Activated T-cell treated with anti-CD3 and anti-CD28 coated beads, Interleukin-2, amount 50 U/mL, for 72 hours (primary cell): Measurements from ENCODE around the gene GRIK4. TPM values are rescaled to one million over a fixed set of nuclear protein-coding genes. Genes with fewer than 3 reads are reported as not detected.

Experiments
- ATAC-seq, 2 donors: fragments of 150-1000 bp; cut with Tn5 transposase; replicated peaks in 1 of 2; 2 replicates each; pipeline ENCODE4 v1.10.0; 2021; ENCODE audit warnings: moderate library complexity in 2 of 2, mild to moderate bottlenecking in 1 of 2
- DNase-seq, 2 donors: peaks; one replicate each; pipeline ENCODE4 v3.0.0; 2021 to 2022; ENCODE audit warnings: mixed read lengths in 1 of 2
- H3K27ac Mint-ChIP-seq: one replicate; pipeline ENCODE4 v1.8.0; 2022; ENCODE audit warnings: mild to moderate bottlenecking, moderate library complexity, mixed read lengths
- H3K27me3 Mint-ChIP-seq: one replicate; pipeline ENCODE4 v1.8.0; 2022; ENCODE audit warnings: low read depth, mixed read lengths
- H3K36me3 Mint-ChIP-seq, 2 donors: one replicate each; pipeline ENCODE4 v1.8.0; 2022; ENCODE audit warnings: mixed read lengths in 2 of 2, mild to moderate bottlenecking in 1 of 2; ENCODE audit not compliant: insufficient read depth in 2 of 2
- H3K4me1 Mint-ChIP-seq: one replicate; pipeline ENCODE4 v1.8.0; 2022; ENCODE audit warnings: low read depth, mixed read lengths
- H3K4me3 Mint-ChIP-seq, 2 donors: one replicate each; pipeline ENCODE4 v1.8.0; 2022; ENCODE audit warnings: mild to moderate bottlenecking in 2 of 2, mixed read lengths in 2 of 2, moderate library complexity in 2 of 2
- H3K9me3 Mint-ChIP-seq, 2 donors: one replicate each; pipeline ENCODE4 v1.8.0; 2022; ENCODE audit warnings: mixed read lengths in 2 of 2
- total RNA-seq, 2 donors: library from RNA; stranded (reverse); gene quantifications; one replicate each; pipeline ENCODE4 v1.2.3, GENCODE V29; 2022

The GRIK4 gene
- total RNA-seq, 2 donors from 2014 or later = 0.12 TPM; not detected in 1

DNA sequence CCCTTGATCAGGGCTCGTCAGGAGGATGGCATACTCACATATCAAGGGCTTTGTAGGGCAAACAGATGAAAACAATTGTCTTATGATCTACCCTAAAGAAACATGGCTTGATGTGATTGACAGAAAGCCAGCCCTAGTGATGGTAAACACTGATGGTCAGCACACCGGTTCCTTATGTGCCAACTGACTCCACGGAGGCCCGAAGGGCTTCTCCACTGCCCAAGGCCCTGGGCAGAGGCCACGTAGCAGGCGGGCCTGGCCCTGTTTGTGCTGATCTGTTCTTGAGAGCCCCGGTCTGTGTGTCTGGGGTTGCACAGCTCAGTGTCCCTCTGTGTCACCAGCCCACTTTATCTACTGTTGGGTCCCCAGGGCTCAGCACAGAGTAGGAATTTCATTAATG, 115.2 kb downstream of the GRIK4 start:
- no peak overlapping the region for H3K4me3 Mint-ChIP-seq
- H3K36me3 Mint-ChIP-seq = no peaks in the 10 kb centered on the region
- H3K4me1 Mint-ChIP-seq = no peaks in the 10 kb centered on the region
- no peaks in the 10 kb centered on the region for H3K27me3 Mint-ChIP-seq
- ATAC-seq (no peak), DNase-seq (no peak)
- no peaks in the 10 kb centered on the region for H3K9me3 Mint-ChIP-seq
- no peak overlapping the region for H3K27ac Mint-ChIP-seq

DNA sequence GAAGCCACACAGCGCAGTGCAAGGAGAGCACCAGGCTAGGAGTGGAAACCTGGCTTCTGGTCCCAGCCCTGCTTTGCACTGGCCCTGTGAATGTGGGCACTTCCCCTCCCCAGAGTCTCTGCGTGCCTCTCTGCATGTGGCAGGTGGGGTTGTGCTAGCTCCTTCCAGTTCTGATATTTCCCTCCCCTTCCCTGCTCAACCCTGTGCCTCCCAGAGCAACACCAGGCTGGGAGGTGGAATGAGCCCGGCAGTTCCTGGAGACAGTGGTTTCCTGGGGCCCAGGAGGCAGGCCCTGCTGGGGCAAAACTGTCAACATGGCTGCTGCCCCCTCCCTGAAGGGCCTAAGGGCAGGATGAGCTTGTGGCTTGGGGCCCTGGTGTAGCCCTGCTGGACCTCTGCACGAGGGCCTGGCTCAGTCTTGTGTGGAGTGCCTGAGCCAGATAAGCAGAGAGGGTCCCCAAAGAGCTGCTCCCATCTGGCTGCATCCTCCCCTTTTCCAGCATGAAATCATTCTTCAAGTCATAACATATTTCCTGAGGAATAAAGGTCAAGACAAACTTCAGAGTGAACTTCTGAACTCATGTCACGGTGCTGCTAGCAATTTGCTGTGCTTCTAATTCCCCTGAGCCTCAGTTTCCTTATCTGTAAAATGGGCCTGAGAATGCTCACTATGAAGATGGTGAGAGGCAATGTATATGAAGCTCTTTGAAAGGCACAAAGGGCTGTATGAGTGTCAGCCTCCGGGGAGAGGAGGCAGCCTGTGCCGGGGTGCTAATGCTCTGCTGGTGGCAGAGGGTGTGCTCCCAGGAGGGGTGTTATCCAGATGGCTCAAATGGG, 116.0 kb downstream of the GRIK4 start:
- Mint-ChIP-seq H3K27me3 (no peaks in the 10 kb centered on the region), H3K4me3 (no peak overlapping the region), H3K9me3 (no peaks in the 10 kb centered on the region), H3K27ac (no peak overlapping the region), H3K4me1 (no peaks in the 10 kb centered on the region), H3K36me3 (no peaks in the 10 kb centered on the region)
- no peak for ATAC-seq
- DNase-seq = no peak

DNA sequence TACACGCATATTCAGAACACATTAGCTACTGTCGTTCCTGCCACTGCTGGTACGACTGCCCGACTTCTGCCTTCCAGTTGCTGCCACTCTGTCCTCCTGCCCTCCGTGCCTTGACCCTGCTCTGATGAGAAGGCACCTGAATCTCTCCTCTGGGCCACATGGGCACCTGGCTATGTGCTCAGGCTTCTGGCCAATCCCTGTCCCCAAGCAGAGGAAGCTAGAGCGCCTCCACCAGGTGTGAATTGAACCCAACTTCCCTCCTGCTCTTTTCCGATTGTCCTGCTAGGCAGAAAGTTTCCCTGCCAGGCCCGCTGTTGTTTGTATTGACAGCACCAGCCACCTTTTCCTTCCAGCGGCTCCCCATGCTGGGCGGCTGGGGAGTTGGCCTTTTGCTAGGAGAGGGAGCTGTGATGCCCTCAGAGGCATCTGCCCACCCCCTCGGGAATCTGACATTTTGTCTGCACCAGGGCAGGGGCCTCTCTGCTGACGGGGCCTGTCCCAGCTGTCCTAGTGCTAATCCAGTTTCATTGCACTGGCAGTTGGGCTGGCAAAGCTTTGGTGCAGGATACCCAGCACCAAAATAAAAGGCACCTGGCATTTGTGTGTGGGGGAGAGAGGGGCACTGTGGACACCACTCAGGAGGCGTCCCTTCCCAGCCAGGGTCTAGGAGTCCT, 118.0 kb downstream of the GRIK4 start:
- DNase-seq (no peak), ATAC-seq (no peak)
- H3K27me3 Mint-ChIP-seq = peaks cover 11% of the 10 kb centered on the region
- H3K36me3 Mint-ChIP-seq = no peaks in the 10 kb centered on the region
- no peak overlapping the region for H3K27ac Mint-ChIP-seq
- no peak overlapping the region for H3K4me3 Mint-ChIP-seq
- no peaks in the 10 kb centered on the region for H3K4me1 Mint-ChIP-seq
- no peaks in the 10 kb centered on the region for H3K9me3 Mint-ChIP-seq

DNA sequence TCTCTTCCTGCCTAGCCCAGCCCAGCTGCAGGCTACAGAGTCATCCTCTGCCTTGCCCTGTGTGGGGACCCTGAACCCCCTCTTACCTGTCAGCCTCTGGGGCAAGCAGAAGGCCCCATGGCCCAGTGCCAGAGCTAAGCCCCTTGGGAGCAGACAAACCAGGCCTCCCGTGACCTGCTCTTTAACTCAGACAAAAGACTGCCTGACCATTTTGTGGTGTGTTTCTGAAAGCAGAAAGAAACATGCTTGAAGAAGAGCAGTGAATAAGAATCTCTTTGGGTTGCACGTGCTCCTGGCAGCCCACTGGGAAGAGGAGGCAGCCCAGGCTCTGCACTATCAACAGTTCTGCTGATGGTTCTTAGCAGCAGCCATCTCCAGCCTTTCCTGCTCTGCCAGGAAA, 118.6 kb downstream of the GRIK4 start:
- ATAC-seq (no peak), DNase-seq (no peak)
- Mint-ChIP-seq H3K4me3 (no peak overlapping the region), H3K27me3 (peaks cover 11% of the 10 kb centered on the region), H3K9me3 (no peaks in the 10 kb centered on the region), H3K27ac (no peak overlapping the region), H3K4me1 (no peaks in the 10 kb centered on the region), H3K36me3 (no peaks in the 10 kb centered on the region)

DNA sequence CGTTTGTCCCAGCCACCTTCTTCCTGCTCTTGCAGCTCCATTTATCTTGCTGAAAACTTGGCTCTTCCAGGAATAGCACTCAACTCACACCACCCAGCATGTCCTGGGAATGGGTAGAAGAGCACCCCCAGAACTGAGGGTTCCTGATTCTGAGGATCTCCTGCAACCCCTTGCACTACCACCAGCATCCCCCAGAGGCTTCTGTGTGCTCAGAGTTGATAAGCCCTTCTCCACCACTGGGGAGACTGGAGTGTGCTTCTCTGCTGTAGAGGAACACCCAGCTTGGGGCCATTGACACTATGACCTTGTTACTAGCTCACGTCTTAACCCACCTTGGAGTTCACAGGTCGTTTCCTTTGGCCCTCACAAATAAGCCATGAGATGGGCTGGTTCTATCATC, 121.0 kb downstream of the GRIK4 start:
- Mint-ChIP-seq H3K4me3 (no peak overlapping the region), H3K4me1 (no peaks in the 10 kb centered on the region), H3K9me3 (no peaks in the 10 kb centered on the region), H3K27me3 (peaks cover 17% of the 10 kb centered on the region), H3K27ac (no peak overlapping the region), H3K36me3 (no peaks in the 10 kb centered on the region)
- no peak for DNase-seq
- ATAC-seq = no peak

DNA sequence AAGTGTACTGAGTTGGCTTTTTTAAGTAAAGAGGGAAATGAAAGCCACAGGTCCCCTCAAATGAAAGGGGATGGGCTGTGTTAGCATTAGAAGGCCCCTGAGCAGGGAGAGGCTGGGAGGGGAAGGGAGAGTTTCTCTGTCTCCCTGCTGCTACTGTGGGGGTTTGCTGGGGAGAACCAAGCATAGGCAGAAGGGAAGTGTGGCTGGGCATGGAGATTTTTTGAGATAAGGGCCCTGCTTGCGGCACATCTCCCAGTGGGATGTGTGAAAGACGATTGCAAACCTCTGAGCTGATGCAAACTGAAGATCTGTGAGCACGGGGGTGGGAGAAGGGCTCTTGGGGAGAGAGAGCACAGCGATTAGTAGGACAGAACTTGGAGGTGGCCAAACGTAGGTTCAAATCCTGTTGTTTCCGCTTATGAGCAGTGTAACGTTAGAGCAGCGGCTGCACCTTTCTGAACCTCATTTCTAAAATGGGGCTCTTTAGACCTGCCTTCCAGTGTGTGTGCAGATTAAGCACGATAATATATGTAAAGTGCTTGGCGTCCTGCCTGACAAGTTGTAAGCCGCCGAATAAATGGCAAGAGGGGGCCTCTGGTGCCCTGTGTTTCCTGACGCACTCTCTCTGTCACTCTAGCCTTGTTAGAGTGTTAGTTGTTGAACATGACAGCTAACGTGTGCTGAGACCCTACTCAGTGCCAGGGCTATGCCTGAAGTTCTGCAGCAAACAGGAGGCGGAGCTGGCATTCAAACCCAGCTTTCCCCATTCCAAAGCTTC, 122.3 kb downstream of the GRIK4 start:
- Mint-ChIP-seq H3K27ac (no peak overlapping the region), H3K36me3 (no peaks in the 10 kb centered on the region), H3K9me3 (no peaks in the 10 kb centered on the region), H3K4me3 (no peak overlapping the region), H3K27me3 (peaks cover 17% of the 10 kb centered on the region), H3K4me1 (no peaks in the 10 kb centered on the region)
- DNase-seq (no peak), ATAC-seq (no peak)

DNA sequence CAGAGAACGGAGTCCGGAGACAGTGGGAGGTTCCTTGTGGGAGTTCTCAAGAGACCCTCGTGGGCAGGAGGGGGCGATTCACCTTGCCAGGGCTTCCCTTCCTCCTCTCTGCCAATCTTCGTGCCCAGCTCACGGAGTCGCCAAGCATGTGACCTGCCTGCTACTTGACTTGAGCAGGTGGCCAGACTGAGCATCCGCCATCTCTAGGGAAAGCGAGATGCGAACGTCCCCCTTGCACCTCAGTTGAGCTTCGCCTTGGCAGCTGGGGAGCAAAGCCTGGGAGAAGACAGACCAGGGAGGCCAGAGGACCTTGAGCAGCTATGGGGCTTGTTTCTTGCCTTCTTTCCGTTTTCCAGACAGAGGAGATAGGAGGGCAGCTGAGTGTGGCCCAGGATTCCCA, 123.2 kb downstream of the GRIK4 start:
- Mint-ChIP-seq H3K4me3 (no peak overlapping the region), H3K27me3 (peaks cover 17% of the 10 kb centered on the region), H3K9me3 (no peaks in the 10 kb centered on the region), H3K27ac (no peak overlapping the region), H3K4me1 (no peaks in the 10 kb centered on the region), H3K36me3 (no peaks in the 10 kb centered on the region)
- ATAC-seq = no peak
- DNase-seq = no peak

DNA sequence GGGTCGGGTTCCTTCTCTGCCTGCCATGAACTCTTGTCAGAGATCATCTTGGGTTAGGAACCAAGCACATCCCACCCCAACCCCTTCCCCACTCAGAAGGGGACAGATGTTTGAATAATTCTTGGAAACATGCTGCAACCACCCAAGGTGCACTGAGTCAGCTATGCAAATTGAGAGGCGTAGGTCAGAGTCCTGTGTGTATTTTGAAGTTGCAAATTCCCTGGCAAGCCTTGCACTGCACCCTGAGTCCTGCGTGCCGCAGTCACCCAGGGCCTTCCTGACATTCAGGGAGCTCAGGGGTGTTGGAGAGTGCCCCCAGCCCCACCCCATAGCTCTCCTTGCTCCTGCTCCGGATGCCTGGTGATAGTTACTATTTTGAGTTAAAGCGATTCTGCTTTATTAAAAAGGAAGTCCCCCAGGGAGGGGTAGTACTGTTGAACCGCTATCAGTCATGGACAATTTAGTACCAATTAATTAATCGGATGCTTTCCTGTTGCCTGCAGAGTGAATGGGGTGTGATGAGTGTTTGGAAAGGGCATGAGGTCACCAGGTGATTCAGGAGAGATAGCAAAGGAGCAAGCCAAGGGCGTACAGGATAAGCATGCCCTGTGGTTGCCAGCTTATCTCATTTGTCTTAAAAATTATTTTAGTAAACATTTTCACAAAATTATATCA, 123.7 kb downstream of the GRIK4 start:
- no peaks in the 10 kb centered on the region for H3K9me3 Mint-ChIP-seq
- no peaks in the 10 kb centered on the region for H3K36me3 Mint-ChIP-seq
- ATAC-seq (no peak), DNase-seq (no peak)
- no peak overlapping the region for H3K27ac Mint-ChIP-seq
- H3K27me3 Mint-ChIP-seq = peaks cover 17% of the 10 kb centered on the region
- no peak overlapping the region for H3K4me3 Mint-ChIP-seq
- H3K4me1 Mint-ChIP-seq = no peaks in the 10 kb centered on the region

DNA sequence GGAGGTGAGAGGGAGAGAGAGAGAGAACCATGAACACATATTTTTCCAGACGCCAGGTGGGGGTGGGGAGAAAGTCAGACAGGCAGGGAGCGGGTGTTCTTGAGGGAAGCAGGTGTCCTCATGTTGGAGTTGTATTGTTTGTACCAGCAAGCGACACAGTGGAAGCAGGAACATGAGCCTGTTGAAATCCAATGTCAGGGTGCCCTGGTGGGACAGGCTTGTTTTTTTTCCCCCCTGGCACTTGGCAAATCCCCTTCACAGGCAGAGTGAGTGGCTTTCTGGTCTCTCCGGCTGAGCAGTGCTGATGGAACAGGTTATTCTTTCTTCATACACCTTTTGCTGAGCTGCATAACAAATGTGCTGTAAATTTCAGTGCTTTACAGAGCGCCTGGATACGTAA, 125.6 kb downstream of the GRIK4 start:
- Mint-ChIP-seq H3K4me3 (no peak overlapping the region), H3K4me1 (no peaks in the 10 kb centered on the region), H3K36me3 (no peaks in the 10 kb centered on the region), H3K27me3 (peaks cover 17% of the 10 kb centered on the region), H3K9me3 (no peaks in the 10 kb centered on the region), H3K27ac (no peak overlapping the region)
- ATAC-seq (no peak), DNase-seq (no peak)

DNA sequence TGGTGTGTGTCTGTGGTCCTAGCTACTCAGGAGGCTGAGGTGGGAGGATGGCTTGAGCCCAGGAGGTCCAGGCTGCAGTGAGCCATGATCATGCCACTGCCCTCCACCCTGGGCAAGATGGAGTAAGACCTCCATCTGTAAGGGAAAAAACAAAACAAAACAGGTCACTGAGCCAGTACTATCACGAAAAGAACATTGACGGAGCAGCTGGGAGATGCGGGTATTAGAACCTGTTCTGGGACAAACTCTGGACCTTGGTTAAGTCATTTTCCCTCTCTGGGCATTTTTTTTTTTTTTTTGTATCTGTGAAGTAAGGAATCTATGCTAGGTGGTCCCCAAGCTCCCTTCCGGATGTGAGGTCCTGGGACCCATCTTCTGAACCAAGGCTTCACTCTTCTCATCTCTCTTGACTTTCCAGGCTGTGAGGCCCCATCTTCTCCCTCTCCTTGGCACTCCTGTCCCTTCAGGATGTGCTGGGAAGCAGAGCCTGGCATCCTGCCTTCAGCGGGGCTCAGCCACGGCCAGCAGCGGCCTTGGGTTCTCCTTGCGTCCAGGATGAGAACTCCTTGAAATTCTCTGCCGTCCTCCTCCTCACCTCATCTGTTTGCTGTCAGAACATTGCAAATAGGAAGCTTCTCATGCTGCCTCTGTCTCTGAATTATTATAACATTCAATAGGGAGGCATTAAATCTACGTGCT, 130.8 kb downstream of the GRIK4 start:
- H3K36me3 Mint-ChIP-seq = no peaks in the 10 kb centered on the region
- ATAC-seq (no peak), DNase-seq (no peak)

DNA sequence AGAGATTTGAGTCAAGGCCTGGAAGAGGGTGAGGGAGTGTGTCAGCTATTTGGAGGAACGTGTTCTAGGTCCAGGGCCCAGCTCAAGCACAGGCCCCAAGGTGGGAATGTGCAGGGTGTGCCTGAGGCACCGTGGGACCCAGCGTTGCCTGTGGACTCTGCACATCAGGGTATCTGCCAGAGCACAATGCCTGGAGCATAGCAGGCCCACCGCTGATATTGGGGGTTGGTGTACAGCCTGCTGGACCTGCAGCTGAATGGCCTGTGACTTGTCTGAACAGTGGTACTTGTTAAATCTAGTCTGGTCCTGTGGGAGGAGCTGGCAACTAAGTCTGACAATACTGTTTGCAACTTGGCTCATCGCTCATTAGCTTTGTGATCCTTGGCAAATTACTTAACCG, 131.7 kb downstream of the GRIK4 start:
- Mint-ChIP-seq H3K27ac (no peak overlapping the region), H3K4me3 (no peak overlapping the region), H3K36me3 (no peaks in the 10 kb centered on the region), H3K9me3 (no peaks in the 10 kb centered on the region), H3K4me1 (no peaks in the 10 kb centered on the region), H3K27me3 (peaks cover 7% of the 10 kb centered on the region)
- no peak for ATAC-seq
- DNase-seq = no peak

More for the DNA sequence above, 130.8 kb downstream of the GRIK4 start:
- Mint-ChIP-seq H3K4me3 (no peak overlapping the region), H3K27ac (no peak overlapping the region), H3K9me3 (no peaks in the 10 kb centered on the region), H3K4me1 (no peaks in the 10 kb centered on the region), H3K27me3 (peaks cover 7% of the 10 kb centered on the region)

DNA sequence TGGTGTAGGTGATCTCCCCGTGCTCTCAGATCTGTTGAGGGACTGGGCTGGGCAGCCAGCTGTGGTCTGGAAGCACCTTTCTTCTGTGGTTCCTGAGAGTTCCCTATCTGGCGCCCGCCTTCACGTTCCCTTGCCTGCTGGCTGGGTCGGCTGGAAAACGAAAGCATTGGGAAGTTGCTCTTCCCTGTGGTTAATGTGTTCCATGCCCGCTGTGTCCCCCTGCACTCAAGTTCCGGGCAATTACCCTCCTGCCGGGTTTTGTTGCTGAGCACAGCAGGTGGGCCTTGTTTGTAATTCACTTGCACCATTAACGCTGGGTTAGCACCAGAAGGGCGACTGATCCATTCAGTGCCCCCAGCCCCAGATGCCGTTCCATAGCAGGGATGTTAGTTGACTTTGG, 134.1 kb downstream of the GRIK4 start:
- no peak overlapping the region for H3K27ac Mint-ChIP-seq
- no peak overlapping the region for H3K4me3 Mint-ChIP-seq
- no peaks in the 10 kb centered on the region for H3K9me3 Mint-ChIP-seq
- DNase-seq = no peak
- no peaks in the 10 kb centered on the region for H3K36me3 Mint-ChIP-seq
- H3K27me3 Mint-ChIP-seq = peaks cover 7% of the 10 kb centered on the region
- no peaks in the 10 kb centered on the region for H3K4me1 Mint-ChIP-seq
- no peak for ATAC-seq
